ENCODE data around the gene AGXT.

DNA sequence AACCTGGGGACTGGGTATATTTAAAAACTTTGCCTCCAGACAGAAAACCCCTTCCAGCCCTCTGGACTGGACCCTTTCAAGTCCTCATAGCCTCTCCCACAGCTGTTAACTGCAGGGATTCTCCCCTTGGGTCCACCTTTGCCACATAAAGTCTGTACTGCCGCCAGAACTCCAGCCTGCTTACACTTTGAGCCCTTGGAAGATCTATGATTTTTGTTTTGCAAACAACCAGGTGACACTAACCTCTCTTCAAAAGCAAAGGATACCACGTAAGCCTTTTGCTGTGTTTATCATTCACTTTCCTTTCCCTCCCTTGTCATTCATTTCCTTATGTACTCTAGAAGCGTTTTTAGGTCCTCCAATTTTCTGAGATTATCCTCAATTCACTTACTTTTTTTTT, 4.1 kb upstream of the AGXT start:
- TF ChIP-seq, protein P1, sequence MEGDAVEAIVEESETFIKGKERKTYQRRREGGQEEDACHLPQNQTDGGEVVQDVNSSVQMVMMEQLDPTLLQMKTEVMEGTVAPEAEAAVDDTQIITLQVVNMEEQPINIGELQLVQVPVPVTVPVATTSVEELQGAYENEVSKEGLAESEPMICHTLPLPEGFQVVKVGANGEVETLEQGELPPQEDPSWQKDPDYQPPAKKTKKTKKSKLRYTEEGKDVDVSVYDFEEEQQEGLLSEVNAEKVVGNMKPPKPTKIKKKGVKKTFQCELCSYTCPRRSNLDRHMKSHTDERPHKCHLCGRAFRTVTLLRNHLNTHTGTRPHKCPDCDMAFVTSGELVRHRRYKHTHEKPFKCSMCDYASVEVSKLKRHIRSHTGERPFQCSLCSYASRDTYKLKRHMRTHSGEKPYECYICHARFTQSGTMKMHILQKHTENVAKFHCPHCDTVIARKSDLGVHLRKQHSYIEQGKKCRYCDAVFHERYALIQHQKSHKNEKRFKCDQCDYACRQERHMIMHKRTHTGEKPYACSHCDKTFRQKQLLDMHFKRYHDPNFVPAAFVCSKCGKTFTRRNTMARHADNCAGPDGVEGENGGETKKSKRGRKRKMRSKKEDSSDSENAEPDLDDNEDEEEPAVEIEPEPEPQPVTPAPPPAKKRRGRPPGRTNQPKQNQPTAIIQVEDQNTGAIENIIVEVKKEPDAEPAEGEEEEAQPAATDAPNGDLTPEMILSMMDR (IDR thresholded peaks at IDR 0.05; ENCODE audit: low read depth, low read length), result no peak
- TF ChIP-seq EZH2phosphoT487 (IDR thresholded peaks at IDR 0.05; ENCODE audit: low read depth), result no peak
